ENCODE results near the gene PGAM5. TPM values are rescaled to one million over a fixed set of nuclear protein-coding genes. Genes with fewer than 3 reads are reported as not detected.

The PGAM5 gene
- total RNA-seq, 1 donor from 2014 or later: 75.0 TPM

Other genes starting within 250 kb of the PGAM5 start
- 57.4 and 95.9 TPM in 2 replicates for gene FBRSL1, start 220.7 kb upstream of the PGAM5 start, total RNA-seq
- not detected in 2 replicates for gene LRCOL1, start 100.3 kb upstream of the PGAM5 start, total RNA-seq
- gene P2RX2, start 92.1 kb upstream of the PGAM5 start, total RNA-seq: not detected in 2 replicates
- 35.9 and 37.9 TPM in 2 replicates for gene POLE, start 23.5 kb upstream of the PGAM5 start, total RNA-seq
- 48.9 and 55.1 TPM in 2 replicates for gene PXMP2, start 23.3 kb upstream of the PGAM5 start, total RNA-seq
- 100 and 111 TPM in 2 replicates for gene ANKLE2, start 51.0 kb downstream of the PGAM5 start, total RNA-seq
- gene GOLGA3, start 118.0 kb downstream of the PGAM5 start, total RNA-seq: 46.0 TPM in 2 replicates
- gene CHFR, start 176.8 kb downstream of the PGAM5 start, total RNA-seq: 26.2 and 35.7 TPM in 2 replicates
- gene ZNF605, start 245.5 kb downstream of the PGAM5 start, total RNA-seq: 3.7 and 5.1 TPM in 2 replicates

Data from epithelial cell of proximal tubule (primary cell).